ENCODE results near the gene MIXL1. TPM values are rescaled to one million over a fixed set of nuclear protein-coding genes. Genes with fewer than 3 reads are reported as not detected.
A peak's percentile ranks its signal among the peaks of the same experiment; 100 is the strongest.
"Not testable (repeated sequence)": the region's sequence is repeated elsewhere in the genome, so short reads cannot be mapped to it uniquely, and the experiment has no call there.

Gene MIXL1
- polyA plus RNA-seq, result not detected

- Mint-ChIP-seq H3K36me3 (no peaks in the 10 kb centered on the region), H3K4me1 (peaks cover 5 to 13% of the 10 kb centered on the region in 2 donors), H3K27ac (no peak within 1 kb of the TSS), H3K9me3 (no peaks in the 10 kb centered on the region), H3K4me3 (peak within 1 kb of the TSS; percentile 58 to 74 (median 69)), H3K27me3 (ENCODE audit: low read depth in 3 of 3) (peaks cover 5 to 14% (median 7%) of the 10 kb centered on the region in 3 donors)
- DNase-seq, result no peak
Measured at GRCh38 chr1:226223157-226223785, at the start of gene MIXL1. TSS of gene MIXL1 (plus strand) at chr1:226223664. CDS start at chr1:226223682, 18 bp downstream.

GRCh38 chr1:226176870-226177269, 46.6 kb upstream of the MIXL1 start:
- H3K36me3 Mint-ChIP-seq, result peaks cover 0 to 3% (median 0%) of the 10 kb centered on the region in 3 donors
- H3K4me1 Mint-ChIP-seq, result peaks cover 41 to 75% of the 10 kb centered on the region in 2 donors
- H3K27me3 Mint-ChIP-seq (ENCODE audit: low read depth in 3 of 3), result peaks cover 0 to 3% (median 0%) of the 10 kb centered on the region in 3 donors
- H3K4me3 Mint-ChIP-seq, result no peak overlapping the region
- no peaks in the 10 kb centered on the region for H3K9me3 Mint-ChIP-seq
- no peak for DNase-seq
- no peak overlapping the region for H3K27ac Mint-ChIP-seq

- H3K27me3 Mint-ChIP-seq (ENCODE audit: low read depth in 3 of 3), result peaks cover 0 to 9% (median 0%) of the 10 kb centered on the region in 3 donors
- H3K9me3 Mint-ChIP-seq, result no peaks in the 10 kb centered on the region
- H3K27ac Mint-ChIP-seq, result peak overlapping the region in 5 of 6 donors; percentile 19 to 83 (median 62)
- no peak for DNase-seq
- peaks cover 63 to 78% of the 10 kb centered on the region in 2 donors for H3K4me1 Mint-ChIP-seq
- H3K4me3 Mint-ChIP-seq, result peak overlapping the region in 1 of 5 donors; percentile 7
- peaks cover 0 to 3% (median 0%) of the 10 kb centered on the region in 3 donors for H3K36me3 Mint-ChIP-seq
Measured at GRCh38 chr1:226181996-226182714, 41.3 kb upstream of the MIXL1 start.

GRCh38 chr1:226185141-226186036, 38.1 kb upstream of the MIXL1 start:
- Mint-ChIP-seq H3K4me1 (peaks cover 50 to 57% of the 10 kb centered on the region in 2 donors), H3K27ac (peak overlapping the region; percentile 90 to 95 (median 94)), H3K9me3 (no peaks in the 10 kb centered on the region), H3K4me3 (peak overlapping the region; percentile 88 to 96 (median 95)), H3K27me3 (ENCODE audit: low read depth in 3 of 3) (peaks cover 0 to 6% (median 0%) of the 10 kb centered on the region in 3 donors), H3K36me3 (no peaks in the 10 kb centered on the region)
- no peak for DNase-seq

- peak; percentile 81 to 86 (median 86) for DNase-seq
- H3K4me3 Mint-ChIP-seq, result peak within 1 kb of the TSS; percentile 92 to 96 (median 95)
- H3K36me3 Mint-ChIP-seq, result no peaks in the 10 kb centered on the region
- no peaks in the 10 kb centered on the region for H3K9me3 Mint-ChIP-seq
- H3K4me1 Mint-ChIP-seq, result peaks cover 44 to 47% of the 10 kb centered on the region in 2 donors
- H3K27me3 Mint-ChIP-seq (ENCODE audit: low read depth in 3 of 3), result peaks cover 0 to 6% (median 0%) of the 10 kb centered on the region in 3 donors
- peak within 1 kb of the TSS; percentile 92 to 99 (median 95) for H3K27ac Mint-ChIP-seq
Measured at GRCh38 chr1:226186124-226187018, 37.1 kb upstream of the MIXL1 start, which contains the start of gene ACBD3. TSS of gene ACBD3 (minus strand) at chr1:226186741. CDS start at chr1:226186675, 66 bp downstream.

- H3K27ac Mint-ChIP-seq, result peak overlapping the region; percentile 84 to 99 (median 93)
- H3K4me3 Mint-ChIP-seq, result peak overlapping the region; percentile 90 to 95 (median 95)
- no peaks in the 10 kb centered on the region for H3K9me3 Mint-ChIP-seq
- peaks cover 0 to 6% (median 0%) of the 10 kb centered on the region in 3 donors for H3K27me3 Mint-ChIP-seq (ENCODE audit: low read depth in 3 of 3)
- peak in 1 of 3 donors; percentile 4 for DNase-seq
- peaks cover 38 to 41% of the 10 kb centered on the region in 2 donors for H3K4me1 Mint-ChIP-seq
- no peaks in the 10 kb centered on the region for H3K36me3 Mint-ChIP-seq
Measured at GRCh38 chr1:226187019-226187322, 36.5 kb upstream of the MIXL1 start.

GRCh38 chr1:226187380-226187779, 36.1 kb upstream of the MIXL1 start:
- Mint-ChIP-seq H3K4me1 (peaks cover 34 to 37% of the 10 kb centered on the region in 2 donors), H3K4me3 (peak overlapping the region; percentile 90 to 95 (median 95)), H3K9me3 (no peaks in the 10 kb centered on the region), H3K27me3 (ENCODE audit: low read depth in 3 of 3) (peaks cover 0 to 6% (median 0%) of the 10 kb centered on the region in 3 donors), H3K36me3 (no peaks in the 10 kb centered on the region), H3K27ac (peak overlapping the region in 5 of 6 donors; percentile 91 to 99 (median 94))
- DNase-seq, result no peak

GRCh38 chr1:226195144-226195543, 28.3 kb upstream of the MIXL1 start:
- H3K27me3 Mint-ChIP-seq (ENCODE audit: low read depth in 3 of 3), result peaks cover 0 to 4% (median 4%) of the 10 kb centered on the region in 3 donors
- H3K4me3 Mint-ChIP-seq, result no peak overlapping the region
- H3K9me3 Mint-ChIP-seq, result no peaks in the 10 kb centered on the region
- no peak overlapping the region for H3K27ac Mint-ChIP-seq
- H3K4me1 Mint-ChIP-seq, result no peaks in the 10 kb centered on the region
- H3K36me3 Mint-ChIP-seq, result no peaks in the 10 kb centered on the region
- DNase-seq, result no peak

GRCh38 chr1:226199971-226200370, 23.5 kb upstream of the MIXL1 start:
- Mint-ChIP-seq H3K4me1 (no peaks in the 10 kb centered on the region), H3K27me3 (ENCODE audit: low read depth in 3 of 3) (peaks cover 0 to 12% (median 6%) of the 10 kb centered on the region in 3 donors), H3K9me3 (no peaks in the 10 kb centered on the region), H3K27ac (no peak overlapping the region), H3K36me3 (no peaks in the 10 kb centered on the region), H3K4me3 (no peak overlapping the region)
- DNase-seq, result no peak

GRCh38 chr1:226201029-226201593, 22.4 kb upstream of the MIXL1 start:
- DNase-seq, result no peak
- peaks cover 0 to 12% (median 6%) of the 10 kb centered on the region in 3 donors for H3K27me3 Mint-ChIP-seq (ENCODE audit: low read depth in 3 of 3)
- H3K36me3 Mint-ChIP-seq, result no peaks in the 10 kb centered on the region
- no peaks in the 10 kb centered on the region for H3K9me3 Mint-ChIP-seq
- H3K4me1 Mint-ChIP-seq, result no peaks in the 10 kb centered on the region
- no peak overlapping the region for H3K4me3 Mint-ChIP-seq
- no peak overlapping the region for H3K27ac Mint-ChIP-seq

GRCh38 chr1:226202246-226202645, 21.2 kb upstream of the MIXL1 start:
- no peaks in the 10 kb centered on the region for H3K36me3 Mint-ChIP-seq
- no peak for DNase-seq
- H3K27ac Mint-ChIP-seq, result no peak overlapping the region
- no peak overlapping the region for H3K4me3 Mint-ChIP-seq
- peaks cover 0 to 14% (median 3%) of the 10 kb centered on the region in 3 donors for H3K27me3 Mint-ChIP-seq (ENCODE audit: low read depth in 3 of 3)
- no peaks in the 10 kb centered on the region for H3K4me1 Mint-ChIP-seq
- H3K9me3 Mint-ChIP-seq, result no peaks in the 10 kb centered on the region

GRCh38 chr1:226202666-226203065, 20.8 kb upstream of the MIXL1 start:
- not testable (repeated sequence) for DNase-seq, H3K27ac Mint-ChIP-seq, H3K4me3 Mint-ChIP-seq

More at GRCh38 chr1:226202666-226203065, 20.8 kb upstream of the MIXL1 start:
- peaks cover 0 to 14% (median 2%) of the 10 kb centered on the region in 3 donors for H3K27me3 Mint-ChIP-seq (ENCODE audit: low read depth in 3 of 3)
- not testable (repeated sequence) for H3K4me1 Mint-ChIP-seq, H3K36me3 Mint-ChIP-seq, H3K9me3 Mint-ChIP-seq

Data from immature natural killer cell (primary cell).